Measurements from ENCODE around the gene TAF3.
A peak's percentile ranks its signal among the peaks of the same experiment; 100 is the strongest.
"Not testable (repeated sequence)": the region's sequence is repeated elsewhere in the genome, so short reads cannot be mapped to it uniquely, and the experiment has no call there.

TAF3 gene, protein sequence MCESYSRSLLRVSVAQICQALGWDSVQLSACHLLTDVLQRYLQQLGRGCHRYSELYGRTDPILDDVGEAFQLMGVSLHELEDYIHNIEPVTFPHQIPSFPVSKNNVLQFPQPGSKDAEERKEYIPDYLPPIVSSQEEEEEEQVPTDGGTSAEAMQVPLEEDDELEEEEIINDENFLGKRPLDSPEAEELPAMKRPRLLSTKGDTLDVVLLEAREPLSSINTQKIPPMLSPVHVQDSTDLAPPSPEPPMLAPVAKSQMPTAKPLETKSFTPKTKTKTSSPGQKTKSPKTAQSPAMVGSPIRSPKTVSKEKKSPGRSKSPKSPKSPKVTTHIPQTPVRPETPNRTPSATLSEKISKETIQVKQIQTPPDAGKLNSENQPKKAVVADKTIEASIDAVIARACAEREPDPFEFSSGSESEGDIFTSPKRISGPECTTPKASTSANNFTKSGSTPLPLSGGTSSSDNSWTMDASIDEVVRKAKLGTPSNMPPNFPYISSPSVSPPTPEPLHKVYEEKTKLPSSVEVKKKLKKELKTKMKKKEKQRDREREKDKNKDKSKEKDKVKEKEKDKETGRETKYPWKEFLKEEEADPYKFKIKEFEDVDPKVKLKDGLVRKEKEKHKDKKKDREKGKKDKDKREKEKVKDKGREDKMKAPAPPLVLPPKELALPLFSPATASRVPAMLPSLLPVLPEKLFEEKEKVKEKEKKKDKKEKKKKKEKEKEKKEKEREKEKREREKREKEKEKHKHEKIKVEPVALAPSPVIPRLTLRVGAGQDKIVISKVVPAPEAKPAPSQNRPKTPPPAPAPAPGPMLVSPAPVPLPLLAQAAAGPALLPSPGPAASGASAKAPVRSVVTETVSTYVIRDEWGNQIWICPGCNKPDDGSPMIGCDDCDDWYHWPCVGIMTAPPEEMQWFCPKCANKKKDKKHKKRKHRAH

DNA sequence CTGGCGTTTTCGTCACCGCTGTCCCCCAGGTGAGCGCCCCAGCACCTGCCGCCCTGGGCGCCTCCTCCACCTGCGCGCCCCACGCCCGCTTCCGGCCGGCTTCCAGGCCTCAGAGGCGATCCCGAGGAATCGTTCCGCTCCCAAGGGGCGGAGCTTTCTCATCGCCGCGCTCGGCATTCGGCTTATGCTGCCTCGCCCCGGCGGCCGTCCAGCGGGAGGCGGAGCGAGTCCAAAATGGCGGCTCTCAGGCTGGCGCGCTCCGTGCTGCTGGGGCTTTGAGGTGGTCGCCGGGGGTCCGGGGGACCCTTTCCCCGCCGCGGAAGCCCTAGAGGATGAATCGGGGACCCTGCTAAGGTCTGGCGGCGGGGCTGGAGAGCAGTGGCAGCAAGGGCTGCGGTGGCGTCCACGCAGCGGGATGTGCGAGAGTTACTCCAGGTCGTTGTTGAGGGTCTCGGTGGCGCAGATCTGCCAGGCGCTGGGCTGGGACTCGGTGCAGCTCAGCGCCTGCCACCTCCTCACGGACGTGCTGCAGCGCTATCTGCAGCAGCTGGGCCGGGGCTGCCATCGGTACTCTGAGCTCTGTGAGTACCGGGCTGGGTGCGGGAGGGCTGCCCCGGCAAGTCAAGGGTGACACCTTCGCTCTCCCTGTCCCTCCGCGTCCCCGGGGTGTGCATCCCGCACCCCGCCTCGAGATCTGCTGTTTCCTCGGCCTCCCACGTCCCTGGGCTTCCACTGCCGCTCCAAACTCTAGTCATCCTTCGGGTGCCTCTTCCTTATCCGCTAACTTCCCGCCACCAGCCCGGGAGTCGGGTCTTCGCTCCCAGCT, at the start of gene TAF3:
TSS of gene TAF3 (plus strand) at position 211 of the 826 bp plus-strand sequence. CDS start at position 416, 205 bp downstream.
- peak; percentile 97 for DNase-seq

DNA sequence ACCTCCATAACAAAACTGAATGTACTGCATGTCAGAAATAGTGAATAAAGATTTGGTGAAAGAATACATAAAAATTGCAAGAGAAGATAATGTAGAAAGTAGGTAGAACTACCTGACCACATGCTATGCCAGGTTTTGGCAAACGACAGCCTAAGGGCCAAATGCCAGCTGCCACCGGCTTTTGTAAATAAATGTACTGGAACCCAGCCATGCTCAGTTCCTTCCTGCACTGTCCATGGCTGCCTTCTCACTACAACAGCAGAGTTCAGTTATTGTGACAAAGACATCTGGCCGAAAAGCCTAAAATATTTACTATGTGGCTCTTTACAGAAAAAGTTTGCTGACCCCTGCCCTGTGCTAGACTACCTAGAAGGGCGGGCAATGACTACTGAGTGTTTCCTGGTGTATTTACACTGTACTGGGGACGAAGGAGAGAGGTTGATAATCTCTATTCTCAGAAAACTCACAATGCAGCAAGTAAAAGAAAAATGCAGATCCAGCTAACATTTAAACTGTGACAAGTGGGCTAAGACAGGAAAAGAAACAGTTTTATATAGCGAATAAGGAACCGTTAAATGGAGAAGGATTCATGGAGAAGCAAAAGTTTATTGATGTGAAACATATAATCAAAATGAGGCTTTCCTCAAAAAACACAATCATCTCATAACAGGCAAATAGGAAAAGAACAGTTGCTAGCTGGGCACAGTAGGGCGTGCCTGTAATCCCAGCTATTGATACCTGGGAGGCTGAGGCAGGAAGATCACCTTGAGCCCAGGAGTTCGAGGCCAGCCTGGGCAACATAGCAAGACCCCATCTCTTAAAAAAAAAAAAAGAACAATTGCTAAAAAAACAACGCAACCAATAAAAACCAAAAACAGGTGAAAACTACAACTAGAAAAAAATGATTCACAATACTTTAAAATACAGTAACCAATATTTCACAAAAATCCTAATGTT, 44.2 kb upstream of the TAF3 start:
- DNase-seq, result no peak

DNA sequence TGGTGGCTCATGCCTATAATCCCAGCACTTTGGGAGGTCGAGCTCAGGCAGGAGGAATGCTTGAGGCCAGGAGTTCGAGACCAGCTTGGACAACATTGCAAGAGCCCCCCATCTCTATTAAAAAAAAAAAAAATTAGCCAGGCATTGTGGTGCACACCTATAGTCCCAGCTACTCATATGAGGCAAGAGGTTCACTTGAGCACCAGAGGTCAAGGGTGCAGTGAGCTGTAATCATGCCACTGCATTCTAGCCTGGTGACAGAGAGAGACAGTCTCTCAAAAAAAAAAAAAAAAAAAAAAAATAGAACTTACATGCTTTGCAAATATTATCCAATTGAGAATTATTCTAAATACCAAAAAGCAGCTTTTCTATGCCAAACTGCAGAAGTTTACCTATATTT, 41.5 kb upstream of the TAF3 start:
- DNase-seq, result no peak

DNA sequence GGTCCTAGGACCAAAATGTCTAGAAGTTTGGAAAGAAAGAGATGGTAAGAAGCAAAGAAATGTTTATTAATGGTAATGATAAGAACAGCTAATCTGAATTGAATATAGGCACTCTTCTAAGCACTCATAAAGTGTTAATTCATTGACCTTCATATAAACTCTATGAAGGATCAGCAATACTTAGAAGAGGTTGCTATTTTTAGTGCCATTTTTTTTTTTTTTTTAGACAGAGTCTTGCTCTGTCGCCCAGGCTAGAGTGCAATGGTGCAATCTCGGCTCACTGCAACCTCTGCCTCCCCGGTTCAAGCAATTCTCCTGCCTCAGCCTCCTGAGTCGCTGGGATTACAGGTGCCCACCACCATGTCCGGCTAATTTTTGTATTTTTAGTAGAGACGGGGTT, 36.1 kb upstream of the TAF3 start:
- not testable (repeated sequence) for DNase-seq

DNA sequence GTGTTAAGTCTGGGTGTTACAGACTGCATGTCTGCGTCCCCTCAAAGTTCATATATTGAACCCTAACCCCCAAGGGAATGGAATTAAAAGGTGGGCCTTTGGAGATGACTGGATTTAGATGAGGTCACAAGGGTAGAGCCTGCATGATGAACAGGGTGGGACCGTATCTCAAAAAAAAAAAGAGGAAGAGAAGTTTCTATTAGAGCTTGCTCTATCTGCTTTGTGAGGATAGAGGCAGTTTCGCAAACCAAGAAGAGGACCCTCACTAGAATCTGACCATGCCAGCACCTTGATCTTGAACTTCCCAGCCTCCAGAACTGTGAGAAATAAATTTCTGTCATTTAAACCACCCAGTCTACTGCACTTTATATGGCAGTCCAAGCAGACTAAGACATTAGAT, 31.9 kb upstream of the TAF3 start:
- DNase-seq, result no peak

GRCh38 chr10:7787150-7787856, 31.0 kb upstream of the TAF3 start:
- no peak for DNase-seq

DNA sequence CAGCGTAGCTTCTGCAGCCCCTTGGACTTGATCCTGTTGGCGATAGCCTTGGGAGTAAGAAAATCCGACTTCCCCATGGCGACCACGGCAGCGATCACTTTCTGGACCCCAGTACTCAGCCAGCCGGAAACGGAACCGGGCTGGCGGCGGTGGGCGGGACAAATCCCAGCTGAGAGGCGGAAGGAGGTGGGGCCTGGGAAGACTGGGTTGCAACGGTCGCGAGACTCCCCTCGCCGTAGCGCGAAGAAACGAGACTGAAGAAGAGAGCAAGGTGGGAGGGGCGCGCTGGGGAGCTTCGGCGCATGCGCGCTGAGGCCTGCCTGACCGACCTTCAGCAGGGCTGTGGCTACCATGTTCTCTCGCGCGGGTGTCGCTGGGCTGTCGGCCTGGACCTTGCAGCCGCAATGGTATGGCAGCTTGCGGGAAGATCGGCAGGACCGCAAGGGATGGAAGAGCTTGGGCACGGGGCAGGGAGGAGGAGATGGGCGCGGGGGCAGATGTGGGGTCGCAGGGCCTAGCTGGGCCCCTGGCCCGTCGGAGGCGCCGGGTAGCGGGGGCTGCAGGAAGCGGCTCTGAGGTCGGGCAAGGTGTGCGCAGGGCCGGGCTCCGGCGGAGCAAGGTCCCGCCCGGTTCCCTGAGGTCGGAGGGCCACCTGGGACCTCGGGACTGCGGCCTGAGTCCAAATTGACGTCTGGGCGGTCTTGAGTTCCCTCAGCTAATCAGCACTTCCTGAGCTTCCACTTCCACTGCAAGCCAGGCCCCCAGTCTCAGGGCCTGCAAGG, 30.3 kb upstream of the TAF3 start, which contains the start of the genes ATP5F1C and KIN:
TSS of gene ATP5F1C (plus strand) at position 321 of the 782 bp plus-strand sequence. CDS start at position 352, 31 bp downstream.
TSS of gene KIN (minus strand) at position 137 of the 782 bp plus-strand sequence. CDS start at position 77, 60 bp downstream.
- peak; percentile 98 for DNase-seq

DNA sequence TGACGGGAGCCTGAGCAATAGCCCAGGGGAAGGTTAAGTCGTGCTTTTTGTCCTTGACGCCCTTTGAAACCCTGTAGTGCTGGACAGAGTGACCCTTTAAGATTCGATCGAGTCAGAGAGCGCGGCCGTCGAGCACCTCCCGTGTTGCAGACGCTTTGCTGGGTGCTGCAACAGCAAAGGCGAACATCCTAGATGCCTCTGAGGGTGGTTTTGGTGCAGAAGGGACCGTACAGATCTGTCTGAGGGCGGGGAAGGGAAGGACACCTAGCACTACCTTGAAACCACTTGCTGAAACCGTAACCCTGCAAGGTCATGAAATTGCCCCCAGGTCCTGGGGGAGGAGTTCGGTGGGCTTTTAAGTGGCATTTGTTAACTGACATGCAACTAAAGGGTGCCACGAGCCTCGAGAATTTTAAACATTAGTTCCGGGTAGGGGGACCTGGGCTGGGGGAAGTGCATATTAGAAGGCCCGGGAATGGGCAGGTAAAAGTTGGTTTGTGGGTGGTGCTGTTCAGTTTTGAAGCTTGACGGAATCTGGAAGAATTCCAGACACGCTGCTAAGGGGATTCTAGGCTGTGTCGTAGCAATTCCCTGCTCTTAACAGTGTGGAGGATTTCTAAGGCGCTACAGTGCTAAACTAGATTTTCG, 29.5 kb upstream of the TAF3 start:
- DNase-seq, result no peak

GRCh38 chr10:7789390-7789789, 28.9 kb upstream of the TAF3 start:
- no peak for DNase-seq

- DNase-seq, result no peak
Measured at GRCh38 chr10:7792541-7792940, 25.8 kb upstream of the TAF3 start.

- DNase-seq, result no peak
Measured at GRCh38 chr10:7794251-7795026, 23.9 kb upstream of the TAF3 start.

- no peak for DNase-seq
Measured at GRCh38 chr10:7795605-7796004, 22.7 kb upstream of the TAF3 start.

GRCh38 chr10:7797582-7797981, 20.7 kb upstream of the TAF3 start:
- no peak for DNase-seq

GRCh38 chr10:7802606-7803005, 15.7 kb upstream of the TAF3 start:
- DNase-seq, result no peak

DNA sequence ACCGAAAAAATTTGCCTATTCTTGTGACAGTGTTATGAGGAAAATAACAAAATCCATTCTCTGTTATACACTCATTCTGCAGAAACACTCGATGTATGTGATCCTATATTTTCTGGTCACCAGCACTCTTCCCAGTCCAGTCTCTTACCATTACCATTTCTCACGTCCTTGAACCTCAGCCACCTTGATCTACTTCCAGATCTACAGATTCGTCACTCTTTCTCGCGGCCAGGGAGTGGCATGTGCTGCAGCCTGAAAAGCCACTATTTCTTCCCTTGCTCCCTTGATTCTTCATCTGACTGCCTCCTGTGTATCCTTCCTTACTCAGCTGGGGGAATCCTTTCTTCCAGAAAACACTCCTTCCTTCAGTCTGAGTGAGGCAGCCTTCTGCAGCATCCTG, 14.1 kb upstream of the TAF3 start:
- no peak for DNase-seq

- DNase-seq, result no peak
Measured at GRCh38 chr10:7804741-7805140, 13.6 kb upstream of the TAF3 start.

GRCh38 chr10:7808686-7809267, 9.5 kb upstream of the TAF3 start:
- DNase-seq, result no peak

GRCh38 chr10:7810443-7810842, 7.9 kb upstream of the TAF3 start:
- no peak for DNase-seq
